Subcutaneous abdominal adipose tissue (tissue), 5 donors: ENCODE results near the gene LZTS2.
"Not testable (repeated sequence)": the region's sequence is repeated elsewhere in the genome, so short reads cannot be mapped to it uniquely, and the experiment has no call there.

Experiments
- H3K27ac ChIP-seq: one replicate; pipeline ENCODE4 v1.7.0; 2013; ENCODE audit warnings: low read depth, mild to moderate bottlenecking, inconsistent platforms, low read length, moderate library complexity
- H3K27me3 ChIP-seq, 5 donors: one replicate each; pipeline ENCODE4 v1.7.0; 2013; ENCODE audit warnings: low read length in 5 of 5, inconsistent platforms in 1 of 5; ENCODE audit not compliant: control insufficient read depth in 5 of 5, insufficient read depth in 4 of 5
- H3K36me3 ChIP-seq, 5 donors: one replicate each; pipeline ENCODE4 v1.7.0; 2013; ENCODE audit warnings: low read length in 5 of 5; ENCODE audit not compliant: control insufficient read depth in 5 of 5, insufficient read depth in 5 of 5
- H3K4me1 ChIP-seq, 5 donors: one replicate each; pipeline ENCODE4 v1.7.0; 2013; ENCODE audit warnings: low read length in 5 of 5, mild to moderate bottlenecking in 3 of 5, moderate library complexity in 1 of 5; ENCODE audit not compliant: control insufficient read depth in 5 of 5, insufficient read depth in 5 of 5
- H3K4me3 ChIP-seq, 5 donors: one replicate each; pipeline ENCODE4 v1.7.0; 2013; ENCODE audit warnings: low read length in 5 of 5, low read depth in 1 of 5
- H3K9ac ChIP-seq, 5 donors: one replicate each; pipeline ENCODE4 v1.7.0; 2013; ENCODE audit warnings: low read length in 5 of 5, mild to moderate bottlenecking in 4 of 5, moderate library complexity in 3 of 5
- H3K9me3 ChIP-seq, 5 donors: one replicate each; pipeline ENCODE4 v1.7.0; 2013; ENCODE audit warnings: low read length in 5 of 5; ENCODE audit not compliant: control insufficient read depth in 5 of 5
- donor health status: healthy.
- donor health status: healthy.
- donor health status: healthy.
- donor health status: healthy.
- donor health status: healthy.

The LZTS2 gene

GRCh38 chr10:101031128-101031795 is 31.7 kb downstream of the LZTS2 start, which contains the start of the genes PDZD7 and SFXN3:
TSS of gene PDZD7 (minus strand) at chr10:101031129. CDS start at chr10:101030219, 910 bp downstream.
TSS of gene SFXN3 (plus strand) at chr10:101031234. CDS start at chr10:101034695, 3,461 bp downstream.
- H3K27me3 ChIP-seq = no peaks in the 10 kb centered on the region
- peak within 1 kb of the TSS; percentile 90 for H3K27ac ChIP-seq
- H3K4me1 ChIP-seq = peaks cover 2 to 52% (median 26%) of the 10 kb centered on the region in 5 donors
- peaks cover 0 to 19% (median 17%) of the 10 kb centered on the region in 5 donors for H3K36me3 ChIP-seq
- H3K9ac ChIP-seq = peak within 1 kb of the TSS; percentile 63 to 92 (median 88)
- H3K9me3 ChIP-seq = no peaks in the 10 kb centered on the region
- H3K4me3 ChIP-seq = peak within 1 kb of the TSS; percentile 90 to 96 (median 93)

GRCh38 chr10:101031796-101032636 is 32.4 kb downstream of the LZTS2 start:
- Histone ChIP-seq H3K4me3 (peak overlapping the region; percentile 90 to 96 (median 93)), H3K9me3 (no peaks in the 10 kb centered on the region), H3K36me3 (peaks cover 0 to 26% (median 25%) of the 10 kb centered on the region in 5 donors), H3K27ac (peak overlapping the region; percentile 90), H3K4me1 (peaks cover 2 to 52% (median 26%) of the 10 kb centered on the region in 5 donors), H3K27me3 (no peaks in the 10 kb centered on the region), H3K9ac (peak overlapping the region; percentile 77 to 92 (median 88))

- H3K9ac ChIP-seq = peak overlapping the region; percentile 77 to 92 (median 88)
Observed at GRCh38 chr10:101032637-101033224, 33.1 kb downstream of the LZTS2 start.

GRCh38 chr10:101033276-101033675 is 33.7 kb downstream of the LZTS2 start:
- H3K27me3 ChIP-seq = no peaks in the 10 kb centered on the region
- peak overlapping the region in 1 of 5 donors; percentile 18 for H3K9ac ChIP-seq
- H3K4me3 ChIP-seq = peak overlapping the region; percentile 89 to 95 (median 91)
- H3K36me3 ChIP-seq = peaks cover 0 to 39% (median 38%) of the 10 kb centered on the region in 5 donors
- H3K4me1 ChIP-seq = peaks cover 2 to 51% (median 26%) of the 10 kb centered on the region in 5 donors
- H3K9me3 ChIP-seq = no peaks in the 10 kb centered on the region
- peak overlapping the region; percentile 90 for H3K27ac ChIP-seq

More at GRCh38 chr10:101032637-101033224, 33.1 kb downstream of the LZTS2 start:
- Histone ChIP-seq H3K4me3 (peak overlapping the region; percentile 89 to 95 (median 91)), H3K36me3 (peaks cover 0 to 33% (median 32%) of the 10 kb centered on the region in 5 donors), H3K4me1 (peaks cover 2 to 52% (median 26%) of the 10 kb centered on the region in 5 donors), H3K27me3 (no peaks in the 10 kb centered on the region), H3K9me3 (no peaks in the 10 kb centered on the region), H3K27ac (peak overlapping the region; percentile 90)

GRCh38 chr10:101034404-101034803 is 34.8 kb downstream of the LZTS2 start:
- peaks cover 2 to 40% (median 26%) of the 10 kb centered on the region in 5 donors for H3K4me1 ChIP-seq
- not testable (repeated sequence) for H3K9me3 ChIP-seq, H3K27ac ChIP-seq, H3K4me3 ChIP-seq, H3K9ac ChIP-seq, H3K27me3 ChIP-seq
- H3K36me3 ChIP-seq = peaks cover 0 to 50% (median 48%) of the 10 kb centered on the region in 5 donors

GRCh38 chr10:101035314-101035713 is 35.7 kb downstream of the LZTS2 start:
- Histone ChIP-seq H3K4me1 (peaks cover 2 to 34% (median 26%) of the 10 kb centered on the region in 5 donors), H3K36me3 (peaks cover 0 to 59% (median 56%) of the 10 kb centered on the region in 5 donors), H3K9me3 (no peaks in the 10 kb centered on the region)

GRCh38 chr10:101035916-101036702 is 36.5 kb downstream of the LZTS2 start:
- Histone ChIP-seq H3K9ac (no peak overlapping the region), H3K4me1 (peaks cover 2 to 28% (median 22%) of the 10 kb centered on the region in 5 donors), H3K36me3 (peaks cover 0 to 61% (median 56%) of the 10 kb centered on the region in 5 donors)

More at GRCh38 chr10:101035314-101035713, 35.7 kb downstream of the LZTS2 start:
- no peak overlapping the region for H3K27ac ChIP-seq
- no peaks in the 10 kb centered on the region for H3K27me3 ChIP-seq
- H3K4me3 ChIP-seq = no peak overlapping the region
- no peak overlapping the region for H3K9ac ChIP-seq

GRCh38 chr10:101036726-101037125 is 37.1 kb downstream of the LZTS2 start:
- H3K27ac ChIP-seq = no peak overlapping the region
- peaks cover 2 to 22% (median 17%) of the 10 kb centered on the region in 5 donors for H3K4me1 ChIP-seq
- no peaks in the 10 kb centered on the region for H3K9me3 ChIP-seq
- H3K9ac ChIP-seq = no peak overlapping the region
- H3K36me3 ChIP-seq = peaks cover 0 to 61% (median 56%) of the 10 kb centered on the region in 5 donors
- no peak overlapping the region for H3K4me3 ChIP-seq
- no peaks in the 10 kb centered on the region for H3K27me3 ChIP-seq

More at GRCh38 chr10:101035916-101036702, 36.5 kb downstream of the LZTS2 start:
- H3K27ac ChIP-seq = no peak overlapping the region
- no peaks in the 10 kb centered on the region for H3K27me3 ChIP-seq
- no peak overlapping the region for H3K4me3 ChIP-seq
- H3K9me3 ChIP-seq = no peaks in the 10 kb centered on the region

- Histone ChIP-seq H3K4me1 (peaks cover 10 to 19% (median 16%) of the 10 kb centered on the region in 5 donors), H3K36me3 (peaks cover 0 to 61% (median 56%) of the 10 kb centered on the region in 5 donors), H3K27ac (no peak overlapping the region), H3K4me3 (no peak overlapping the region), H3K9ac (no peak overlapping the region), H3K9me3 (no peaks in the 10 kb centered on the region), H3K27me3 (no peaks in the 10 kb centered on the region)
Observed at GRCh38 chr10:101038484-101038883, 38.9 kb downstream of the LZTS2 start.
